ENCODE data around the gene MYH15.

GRCh38 chr3:108433928-108434327 is 76.5 kb downstream of the MYH15 start:
- TF ChIP-seq CTCF (conservative IDR thresholded peaks at IDR 0.05; ENCODE audit: low read depth, low read length) = no peak
- no peak for TF ChIP-seq USF2 (IDR thresholded peaks at IDR 0.05; ENCODE audit: low read depth, low read length)
- no peak for TF ChIP-seq ELK1 (IDR thresholded peaks at IDR 0.05; ENCODE audit: borderline replicate concordance, low read depth, low read length)
- no peak for TF ChIP-seq POLR2A (IDR thresholded peaks at IDR 0.05; ENCODE audit: low read depth, low read length)
- no peak for TF ChIP-seq RAD21 (IDR thresholded peaks at IDR 0.05; ENCODE audit: low read length)
- no peak for TF ChIP-seq BHLHE40 (IDR thresholded peaks at IDR 0.05; ENCODE audit: low read depth, low read length)
- TF ChIP-seq NFE2L2 (IDR thresholded peaks at IDR 0.05; ENCODE audit: low read depth, low read length) = no peak
- TF ChIP-seq CHD1 (IDR thresholded peaks at IDR 0.05; ENCODE audit: low read depth, low read length) = no peak
- no peak for TF ChIP-seq RCOR1 (IDR thresholded peaks at IDR 0.05; ENCODE audit: insufficient replicate concordance, low read length)
- no peak for TF ChIP-seq MAFK (IDR thresholded peaks at IDR 0.05; ENCODE audit: low read depth, low read length)
- TF ChIP-seq RFX5 (IDR thresholded peaks at IDR 0.05; ENCODE audit: low read depth, low read length) = no peak
- no peak for TF ChIP-seq MAZ (IDR thresholded peaks at IDR 0.05; ENCODE audit: borderline replicate concordance, low read depth, low read length)
- no peak for TF ChIP-seq FOS (IDR thresholded peaks at IDR 0.05; ENCODE audit: low read depth, low read length)

Data from IMR-90 (cell line).